Activated CD8-positive, alpha-beta memory T cell treated with anti-CD3 and anti-CD28 coated beads, Interleukin-2, amount 50 U/mL, for 24 hours (primary cell): ENCODE results near the gene PARN.
"Not testable (repeated sequence)": the region's sequence is repeated elsewhere in the genome, so short reads cannot be mapped to it uniquely, and the experiment has no call there.

Source experiments
- DNase-seq: peaks from one replicate; pipeline ENCODE4 v3.0.0-alpha.2; 2020; ENCODE audit errors: extremely low read depth

PARN gene

GRCh38 chr16:14632693-14633569 lies 2.9 kb upstream of the PARN start, which contains the start of gene BFAR:
TSS of gene BFAR (plus strand) at chr16:14632951. CDS start at chr16:14644347, 11,396 bp downstream.
- peak; percentile 99 for DNase-seq

DNA sequence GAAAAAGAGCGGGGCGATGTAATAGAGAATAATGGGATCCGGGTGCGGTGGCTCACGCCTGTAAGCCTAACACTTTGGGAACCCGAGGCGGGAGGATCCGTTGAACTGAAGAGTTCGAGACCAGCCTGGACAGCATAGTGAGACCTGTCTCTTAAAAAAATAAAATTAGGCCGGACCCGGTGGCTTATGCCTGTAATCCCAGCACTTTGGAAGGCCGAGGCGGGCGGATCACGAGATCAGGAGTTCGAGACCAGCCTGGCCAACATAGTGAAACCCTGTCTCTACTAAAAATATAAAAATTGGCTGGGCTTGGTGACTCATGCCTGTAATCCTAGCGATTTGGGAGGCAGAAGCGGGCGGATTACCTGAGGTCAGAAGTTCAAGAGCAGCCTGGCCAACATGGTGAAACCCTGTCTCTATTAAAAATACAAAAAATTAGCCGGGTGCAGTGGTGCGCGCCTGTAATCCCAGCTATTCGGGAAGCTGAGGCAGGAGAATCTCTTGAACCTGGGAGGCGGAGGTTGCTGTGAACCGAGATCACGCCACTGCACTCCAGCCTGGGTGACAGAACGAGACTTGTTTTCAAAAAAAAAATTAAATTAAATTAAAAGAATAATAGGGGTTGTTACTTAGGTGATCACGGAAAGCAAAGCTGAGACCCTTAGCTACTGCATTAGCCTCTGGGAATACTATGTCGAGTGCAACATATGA lies 715 bp upstream of the PARN start:
- not testable (repeated sequence) for DNase-seq

DNA sequence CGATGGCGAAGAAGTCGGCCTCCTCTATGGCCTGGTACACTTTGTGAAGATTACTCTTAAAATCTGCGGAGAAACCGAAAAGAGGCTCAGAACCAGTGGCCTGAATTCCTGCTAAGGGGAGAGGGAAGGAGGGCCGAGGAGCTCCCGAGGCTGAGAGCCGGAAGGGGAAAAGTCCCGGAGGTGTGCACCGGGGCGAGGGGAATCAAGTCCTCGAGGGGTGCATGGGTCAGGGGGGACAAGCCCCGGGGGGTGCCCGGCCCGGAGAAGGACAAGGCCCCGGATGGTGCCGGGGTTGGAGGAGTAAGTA lies 495 bp downstream of the PARN start:
- DNase-seq, result no peak

DNA sequence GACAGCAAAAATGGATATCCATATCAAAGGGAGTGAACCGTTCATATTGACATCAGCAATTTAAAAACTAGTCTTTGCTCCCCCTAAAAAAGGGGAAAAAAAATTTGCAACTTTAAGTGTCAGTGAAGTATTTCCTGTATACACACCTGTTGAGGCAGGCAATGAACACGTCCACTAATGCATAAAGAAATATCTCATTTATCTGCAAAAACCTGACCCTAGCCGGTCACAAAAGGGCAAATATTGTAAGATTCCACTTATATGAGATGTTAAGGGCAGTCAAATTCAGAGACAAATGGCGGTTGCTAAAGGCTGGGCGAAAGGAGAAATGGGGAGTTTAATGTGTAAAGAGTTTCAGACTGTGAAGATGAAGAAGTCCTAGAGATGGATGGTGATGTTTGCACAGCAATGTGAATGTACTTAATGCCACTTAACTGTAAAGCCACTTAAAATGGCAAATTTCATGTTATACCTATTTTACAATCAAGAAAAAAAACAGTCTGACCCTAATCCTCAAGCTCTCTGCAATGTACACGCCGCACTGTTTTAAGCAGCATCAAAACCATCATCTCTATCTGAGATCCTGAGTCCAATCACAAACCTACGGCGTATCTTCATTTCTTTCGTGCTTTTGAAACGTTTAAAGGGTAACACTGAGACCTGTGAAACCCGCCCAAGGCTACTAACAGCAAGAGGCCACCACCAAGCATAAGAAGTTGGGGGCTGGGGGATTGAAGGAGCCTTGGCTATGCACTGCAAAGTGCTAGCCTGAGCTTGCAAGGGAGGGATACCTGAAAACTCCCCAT lies 1.1 kb downstream of the PARN start:
- no peak for DNase-seq

DNA sequence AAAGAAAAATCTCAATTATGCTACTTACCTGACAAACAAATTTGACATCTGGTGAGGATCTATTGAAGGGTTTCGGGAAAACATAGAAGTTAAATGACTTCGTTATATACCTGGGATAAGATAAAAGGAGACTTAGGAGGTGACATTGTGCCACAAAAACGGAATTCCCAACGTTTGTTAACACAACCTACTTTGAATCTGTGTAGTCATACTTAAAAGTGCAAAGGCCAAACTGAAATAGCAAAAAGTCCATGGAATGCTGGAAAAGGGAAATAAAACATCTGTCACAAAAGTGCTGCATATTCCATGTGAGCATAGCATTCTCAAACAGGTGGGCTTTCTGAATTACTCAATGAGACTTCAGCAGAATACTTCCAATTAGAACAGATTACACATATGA lies 3.0 kb downstream of the PARN start:
- no peak for DNase-seq

DNA sequence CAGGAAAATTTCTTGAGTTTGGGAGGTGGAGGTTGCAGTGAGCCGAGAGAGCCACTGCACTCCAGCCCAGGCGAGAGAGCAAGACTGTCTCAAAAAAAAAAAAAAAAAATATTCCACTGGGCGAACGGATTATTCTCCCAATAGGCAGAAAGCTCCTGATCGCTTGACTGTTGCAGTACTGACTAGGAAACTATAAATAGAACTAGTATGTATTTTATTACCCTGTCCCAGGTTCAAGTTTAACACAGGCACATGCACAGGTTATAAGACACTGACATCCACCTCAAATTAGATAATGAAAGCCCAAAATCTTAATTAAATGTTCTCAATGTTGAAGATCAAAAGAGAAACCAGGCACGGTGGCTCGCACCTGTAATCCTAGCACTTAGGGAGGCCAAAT lies 11.5 kb downstream of the PARN start:
- DNase-seq, result no peak

DNA sequence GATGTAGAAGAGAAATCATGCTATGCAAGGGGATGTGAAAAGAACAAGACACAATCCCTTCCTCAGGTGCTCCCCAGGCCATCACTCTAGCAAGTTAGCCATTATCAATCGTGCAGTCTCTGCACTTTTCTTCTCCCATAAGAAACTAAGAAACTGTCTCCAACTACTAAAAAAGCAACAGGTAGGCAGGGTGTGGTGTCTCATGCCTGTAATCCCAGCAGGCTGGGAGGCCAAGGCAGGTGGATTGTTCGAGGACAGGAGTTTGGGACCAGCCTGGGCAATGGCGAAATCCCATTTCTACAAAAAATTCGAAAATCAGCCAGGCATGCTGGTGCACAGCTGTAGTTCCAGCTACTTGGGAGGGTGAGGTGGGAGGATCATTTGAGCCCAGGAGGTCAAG lies 13.8 kb downstream of the PARN start:
- DNase-seq, result no peak

GRCh38 chr16:14613991-14614390 lies 16.1 kb downstream of the PARN start:
- DNase-seq, result no peak

- no peak for DNase-seq
These were observed 18.4 kb downstream of the PARN start for GRCh38 chr16:14611660-14612059.

GRCh38 chr16:14609716-14610115 lies 20.3 kb downstream of the PARN start:
- no peak for DNase-seq

GRCh38 chr16:14608604-14609003 lies 21.5 kb downstream of the PARN start:
- DNase-seq, result no peak

DNA sequence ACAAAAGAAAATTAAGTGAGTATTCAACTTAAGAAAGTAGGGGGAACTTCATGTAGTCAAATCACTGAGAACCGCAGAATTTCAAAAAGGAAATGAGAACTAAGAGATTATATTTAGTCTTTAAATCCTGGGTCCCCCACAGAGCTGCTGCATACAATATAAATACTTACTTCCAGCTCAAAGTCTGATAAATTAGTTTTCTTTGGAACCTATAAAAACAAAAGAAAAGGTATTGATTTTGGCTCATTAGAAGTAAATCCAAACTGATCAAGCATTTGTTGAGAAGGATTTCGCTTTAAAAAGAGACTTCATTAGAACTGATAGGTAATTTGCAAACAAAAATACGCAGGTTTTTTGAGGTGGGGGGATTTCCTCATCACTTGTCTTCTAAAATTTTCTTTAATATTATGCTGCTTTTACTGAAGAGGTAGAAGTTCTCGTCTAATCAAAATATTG lies 21.9 kb downstream of the PARN start:
- DNase-seq, result no peak

- no peak for DNase-seq
These were observed 24.0 kb downstream of the PARN start for GRCh38 chr16:14606102-14606501.

DNA sequence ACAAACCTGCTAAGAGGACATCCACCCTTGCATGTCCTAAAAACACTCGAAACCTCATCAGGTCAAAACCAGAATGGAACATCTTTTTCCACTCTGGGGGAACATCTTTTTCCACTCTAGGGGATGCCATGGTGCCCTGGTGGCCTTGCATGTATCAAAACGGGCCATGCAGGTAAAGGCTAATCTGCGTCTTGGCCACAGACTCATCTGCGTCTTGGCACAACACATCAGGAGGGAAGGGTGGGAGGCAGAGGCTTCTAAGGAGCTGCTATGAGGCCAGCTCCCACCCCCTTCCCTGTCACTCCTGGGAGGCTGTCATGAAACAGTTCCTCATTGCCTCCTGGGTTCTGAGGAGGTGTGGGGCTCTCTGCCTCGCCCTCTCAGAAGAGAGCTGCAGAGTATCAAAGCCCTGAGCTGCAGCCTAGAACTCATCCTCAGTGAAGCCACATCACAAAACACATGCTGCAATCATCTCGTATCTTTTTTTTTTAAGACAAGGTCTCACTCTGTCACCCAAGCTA lies 27.6 kb downstream of the PARN start:
- DNase-seq, result no peak

DNA sequence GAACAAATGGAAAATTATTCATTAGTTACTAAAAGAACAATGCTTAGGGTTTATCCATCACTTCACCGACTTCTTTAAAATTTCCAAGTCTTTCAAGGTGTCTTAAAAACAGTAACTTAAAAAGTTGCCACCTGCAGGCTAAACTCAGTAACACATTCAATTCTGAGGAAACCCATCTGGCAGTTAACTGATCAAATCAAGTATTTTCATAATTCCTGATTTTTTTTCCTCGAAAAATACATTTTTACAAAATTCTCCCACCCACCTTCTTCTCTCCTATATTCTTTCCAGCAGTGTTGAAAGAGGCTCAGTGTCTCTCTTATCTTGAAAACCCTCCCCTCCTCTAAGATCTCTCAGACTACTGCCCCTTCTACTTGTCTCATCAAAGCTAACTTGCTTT lies 29.9 kb downstream of the PARN start:
- no peak for DNase-seq

DNA sequence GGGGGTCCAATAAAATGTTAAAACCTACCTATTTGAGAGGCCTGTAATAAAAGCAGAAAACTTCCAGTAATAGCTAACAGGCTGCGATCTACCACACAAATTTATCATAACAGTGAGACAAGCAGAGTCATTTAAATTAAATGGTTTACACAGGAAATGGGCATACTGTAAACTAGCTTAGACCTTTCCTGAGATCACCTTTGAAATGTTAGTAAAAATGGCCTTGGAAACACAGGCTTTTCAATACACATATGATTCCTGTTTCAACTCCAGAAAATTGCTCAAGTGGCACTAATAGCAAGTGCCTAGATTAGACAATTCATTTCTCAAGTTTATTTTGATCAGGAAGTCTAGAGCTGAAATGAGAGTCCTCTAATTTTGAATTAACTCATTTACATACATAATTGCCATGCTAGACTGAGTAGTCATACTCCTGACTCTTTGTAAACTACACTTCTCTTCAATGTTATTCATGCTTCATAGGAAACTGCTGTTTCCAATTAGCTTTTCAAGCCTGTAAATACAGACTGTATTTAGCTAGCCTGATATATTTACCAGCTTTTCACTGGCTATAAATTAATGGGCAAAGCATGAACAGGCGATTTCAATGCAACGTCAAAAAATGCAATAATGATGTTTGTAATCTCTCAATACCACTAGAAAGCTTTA lies 43.3 kb downstream of the PARN start:
- DNase-seq, result no peak

- DNase-seq, result no peak
These were observed 44.8 kb downstream of the PARN start for GRCh38 chr16:14585287-14585686.

- DNase-seq, result not testable (repeated sequence)
These were observed 49.1 kb downstream of the PARN start for GRCh38 chr16:14580926-14581325.

- no peak for DNase-seq
These were observed 50.8 kb downstream of the PARN start for GRCh38 chr16:14579266-14579665.

- DNase-seq, result no peak
These were observed 53.5 kb downstream of the PARN start for GRCh38 chr16:14576532-14576931.

- no peak for DNase-seq
These were observed 54.0 kb downstream of the PARN start for GRCh38 chr16:14576069-14576468.
